SK-N-SH (cell line): ENCODE results near the gene PAMR1. TPM values are rescaled to one million over a fixed set of nuclear protein-coding genes. Genes with fewer than 3 reads are reported as not detected.

Source experiments
- CTCF ChIA-PET: fragments of 300-600, 350-600 bp; formaldehyde crosslinking; extraction: SDS; loops from one replicate; lab custom pipeline; 2021; lab: Yijun Ruan, JAX
- POLR2A ChIA-PET: fragments of 350-600 bp; sonication (Branson Sonifier 250); formaldehyde crosslinking; extraction: SDS; loops from one replicate; lab custom pipeline; 2020; ENCODE audit warnings: antibody characterized with exemption, inconsistent platforms; lab: Yijun Ruan, JAX
- DNase-seq: peaks from one replicate; pipeline ENCODE4 v3.0.0; 2012
- H2AFZ ChIP-seq: fragments of 200-600 bp; sonication (generic); 2 replicates; pipeline ENCODE4 v1.8.1; 2016; ENCODE audit warnings: antibody characterized with exemption, mild to moderate bottlenecking, low read depth
- H3F3A ChIP-seq: fragments of 200-600 bp; sonication (generic); replicated peaks from 2 replicates; pipeline ENCODE3; 2016; ENCODE audit warnings: antibody characterized with exemption, mild to moderate bottlenecking; ENCODE audit not compliant: insufficient read depth
- H3K27ac ChIP-seq, 2 experiments: fragments of 200-500 bp in 1 of 2; fragments of 200-600 bp in 1 of 2; sonication (Bioruptor generic) in 1 of 2; sonication (generic), shearing (Covaris generic) in 1 of 2; 2 replicates each; pipeline versions ENCODE4 v1.5.1 to v1.6.1; 2014 to 2016; ENCODE audit warnings: low read depth in 2 of 2, inconsistent platforms in 1 of 2, low read length in 1 of 2, mild to moderate bottlenecking in 1 of 2, mixed read lengths in 1 of 2
- H3K27me3 ChIP-seq: fragments of 200-600 bp; sonication (generic), shearing (Covaris generic); 2 replicates; pipeline ENCODE4 v1.6.1; 2016; ENCODE audit warnings: mixed run types; ENCODE audit not compliant: insufficient read depth
- H3K36me3 ChIP-seq, 2 experiments: fragments of 200-500 bp in 1 of 2; fragments of 200-600 bp in 1 of 2; sonication (Bioruptor generic) in 1 of 2; sonication (generic) in 1 of 2; replicated peaks in 1 of 2; 2 replicates each; pipeline versions ENCODE3 to v1.5.1; 2014 to 2016; ENCODE audit warnings: low read length in 1 of 2, mild to moderate bottlenecking in 1 of 2; ENCODE audit not compliant: insufficient read depth in 2 of 2, control insufficient read depth in 1 of 2
- H3K4me1 ChIP-seq, 2 experiments: fragments of 200-500 bp in 1 of 2; fragments of 200-600 bp in 1 of 2; sonication (Bioruptor generic) in 1 of 2; sonication (generic), shearing (Covaris generic) in 1 of 2; 2 replicates each; pipeline versions ENCODE4 v1.5.1 to v1.6.1; 2014 to 2016; ENCODE audit warnings: low read depth in 1 of 2, low read length in 1 of 2, mixed run types in 1 of 2; ENCODE audit not compliant: insufficient read depth in 2 of 2, control insufficient read depth in 1 of 2
- H3K4me2 ChIP-seq: fragments of 200-600 bp; sonication (generic), shearing (Covaris generic); 2 replicates; pipeline ENCODE4 v1.6.1; 2017; ENCODE audit warnings: mixed run types
- H3K4me3 ChIP-seq, 2 experiments: fragments of 200-500 bp in 1 of 2; fragments of 200-600 bp in 1 of 2; sonication (Bioruptor generic) in 1 of 2; sonication (generic), shearing (Covaris generic) in 1 of 2; 2 replicates each; pipeline versions ENCODE4 v1.5.1 to v1.8.1; 2014 to 2016; ENCODE audit warnings: low read depth in 2 of 2, inconsistent platforms in 1 of 2, low read length in 1 of 2, mild to moderate bottlenecking in 1 of 2, mixed read lengths in 1 of 2, moderate library complexity in 1 of 2
- H3K79me2 ChIP-seq: fragments of 200-600 bp; sonication (generic); 2 replicates; pipeline ENCODE4 v1.8.1; 2017; ENCODE audit warnings: mild to moderate bottlenecking; ENCODE audit not compliant: insufficient read depth
- H3K9ac ChIP-seq: fragments of 200-600 bp; sonication (generic); 2 replicates; pipeline ENCODE4 v1.6.1; 2017; ENCODE audit warnings: mixed run types
- H3K9me2 ChIP-seq: fragments of 200-600 bp; sonication (generic); 2 replicates; pipeline ENCODE4 v1.6.1; 2017; ENCODE audit warnings: mixed run types
- H3K9me3 ChIP-seq: fragments of 200-600 bp; sonication (generic); 2 replicates; pipeline ENCODE4 v1.6.1; 2017; ENCODE audit warnings: mixed run types, mild to moderate bottlenecking, moderate library complexity
- H4K20me1 ChIP-seq: fragments of 200-600 bp; sonication (generic); 2 replicates; pipeline ENCODE4 v1.6.1; 2017; ENCODE audit warnings: mild to moderate bottlenecking, mixed run types; ENCODE audit not compliant: insufficient read depth
- CHD2 ChIP-seq: fragments of 150-350 bp; IDR thresholded peaks from 2 replicates; pipeline ENCODE4 v1.6.1; 2018; ENCODE audit warnings: low read length; ENCODE audit not compliant: partially characterized antibody
- ELF1 ChIP-seq: IDR thresholded peaks from 2 replicates; pipeline ENCODE4 v1.4.0; 2012
- EP300 ChIP-seq, 2 experiments: IDR thresholded peaks; 2 replicates each; pipeline versions ENCODE4 v1.4.0 to v1.6.1; 2012; ENCODE audit warnings: borderline replicate concordance in 1 of 2, low read depth in 1 of 2, low read length in 1 of 2
- EZH2phosphoT487 ChIP-seq: fragments of 200-600 bp; sonication (generic); IDR thresholded peaks from 2 replicates; pipeline ENCODE4 v1.6.1; 2017; ENCODE audit warnings: low read depth, mixed run types, mild to moderate bottlenecking, antibody characterized with exemption, moderate library complexity, borderline replicate concordance
- FOSL2 ChIP-seq: IDR thresholded peaks from 2 replicates; pipeline ENCODE4 v1.4.0; 2012; ENCODE audit warnings: low read depth, mild to moderate bottlenecking, moderate library complexity, borderline replicate concordance
- FOXJ3 ChIP-seq: sonication (generic); formaldehyde crosslinking; IDR thresholded peaks from 2 replicates; pipeline ENCODE4 v1.5.1; 2020; ENCODE audit warnings: mild to moderate bottlenecking, missing genetic modification reagents
- FOXM1 ChIP-seq: IDR thresholded peaks from 2 replicates; pipeline ENCODE4 v1.4.0; 2012; ENCODE audit warnings: low read depth, mild to moderate bottlenecking
- GABPA ChIP-seq: IDR thresholded peaks from 2 replicates; pipeline ENCODE4 v1.4.0; 2012; ENCODE audit warnings: low read depth, mild to moderate bottlenecking
- GATA2 ChIP-seq: sonication (generic); formaldehyde crosslinking; IDR thresholded peaks from 2 replicates; pipeline ENCODE4 v1.5.0; 2020; ENCODE audit warnings: mild to moderate bottlenecking, missing genetic modification reagents
- JUND ChIP-seq: IDR thresholded peaks from 2 replicates; pipeline ENCODE4 v1.4.0; 2012
- MXI1 ChIP-seq: IDR thresholded peaks from 2 replicates; pipeline ENCODE4 v1.6.1; 2012; ENCODE audit warnings: mild to moderate bottlenecking, low read depth, low read length, improper control_type of control experiment
- NFIC ChIP-seq: IDR thresholded peaks from 2 replicates; pipeline ENCODE4 v1.4.0; 2012; ENCODE audit warnings: borderline replicate concordance
- NRF1 ChIP-seq: IDR thresholded peaks from 2 replicates; pipeline ENCODE4 v1.6.1; 2012; ENCODE audit warnings: low read depth, mild to moderate bottlenecking, low read length
- POLR2AphosphoS5 ChIP-seq: IDR thresholded peaks from 2 replicates; pipeline ENCODE4 v1.6.1; 2012; ENCODE audit warnings: low read depth, low read length
- RAD21 ChIP-seq: IDR thresholded peaks from 2 replicates; pipeline ENCODE4 v1.6.1; 2012; ENCODE audit warnings: mild to moderate bottlenecking, low read length
- RFX5 ChIP-seq: IDR thresholded peaks from 2 replicates; pipeline ENCODE4 v1.6.1; 2012; ENCODE audit warnings: mild to moderate bottlenecking, improper control_type of control experiment, low read length
- RXRA ChIP-seq: IDR thresholded peaks from 2 replicates; pipeline ENCODE4 v1.4.0; 2012; ENCODE audit warnings: low read depth, mild to moderate bottlenecking, borderline replicate concordance
- TAF1 ChIP-seq: IDR thresholded peaks from 2 replicates; pipeline ENCODE4 v1.6.1; 2012; ENCODE audit warnings: low read depth, mild to moderate bottlenecking, low read length, moderate library complexity, borderline replicate concordance
- TEAD4 ChIP-seq: IDR thresholded peaks from 2 replicates; pipeline ENCODE4 v1.4.0; 2012; ENCODE audit warnings: mild to moderate bottlenecking, borderline replicate concordance; ENCODE audit not compliant: insufficient read depth
- YY1 ChIP-seq: IDR thresholded peaks from 2 replicates; pipeline ENCODE4 v1.4.0; 2012; ENCODE audit warnings: low read depth, mild to moderate bottlenecking
- WGBS: methylation state at CpG from one replicate; pipeline ENCODE4 v1.1.6; 2017; ENCODE audit warnings: low lambda C conversion rate; 5-methylcytosine and 5-hydroxymethylcytosine counted together
- polyA plus RNA-seq, 3 experiments: library from polyadenylated mRNA; depleted of rRNA; stranded (reverse); fragments of >200 nt; gene quantifications; 2 replicates each; pipeline ENCODE4 v1.2.3, GENCODE V29; 2012
- TF ChIP-seq, protein P1 (sequence below): IDR thresholded peaks from 2 replicates; pipeline ENCODE4; 2012
- TF ChIP-seq, protein P2 (sequence below): IDR thresholded peaks from 2 replicates; pipeline ENCODE4 v1.4.0; 2012; ENCODE audit warnings: low read depth, borderline replicate concordance
- TF ChIP-seq, protein P3 (sequence below): fragments of 150-350 bp; IDR thresholded peaks from 2 replicates; pipeline ENCODE4 v1.6.1; 2017; ENCODE audit warnings: antibody characterized with exemption, low read length, low read depth, borderline replicate concordance
- TF ChIP-seq, protein P4 (sequence below): IDR thresholded peaks from 2 replicates; pipeline ENCODE4 v1.4.0; 2012; ENCODE audit warnings: low read depth, borderline replicate concordance
- TF ChIP-seq, protein P5 (sequence below): IDR thresholded peaks from 2 replicates; pipeline ENCODE4 v1.4.0; 2012; ENCODE audit warnings: low read depth

PAMR1 gene
- polyA plus RNA-seq, 1 of the 3 experiments (the other 2 are of a cell fraction), result 0.31 TPM

DNA sequence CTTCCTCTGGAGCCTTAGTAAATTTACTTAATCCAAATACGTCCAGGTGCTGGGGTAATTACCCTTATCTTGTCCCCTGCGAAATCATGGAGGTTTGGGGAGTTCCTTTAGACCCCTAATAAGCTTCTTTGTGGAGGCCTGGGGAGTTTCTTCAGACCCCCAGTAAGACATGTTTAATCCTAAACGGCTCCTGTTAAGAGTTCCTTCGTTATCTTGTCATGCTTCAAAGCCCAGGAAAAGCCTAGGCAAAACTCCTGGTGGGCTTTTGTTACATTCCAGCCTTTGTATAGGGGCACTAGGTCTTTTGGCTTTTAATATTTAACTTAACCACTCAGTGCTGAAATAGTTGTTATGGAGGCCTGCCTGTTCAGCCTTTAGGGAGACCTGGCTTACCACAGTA is 18.1 kb upstream of the PAMR1 start (continued):
- TF ChIP-seq, protein P1, sequence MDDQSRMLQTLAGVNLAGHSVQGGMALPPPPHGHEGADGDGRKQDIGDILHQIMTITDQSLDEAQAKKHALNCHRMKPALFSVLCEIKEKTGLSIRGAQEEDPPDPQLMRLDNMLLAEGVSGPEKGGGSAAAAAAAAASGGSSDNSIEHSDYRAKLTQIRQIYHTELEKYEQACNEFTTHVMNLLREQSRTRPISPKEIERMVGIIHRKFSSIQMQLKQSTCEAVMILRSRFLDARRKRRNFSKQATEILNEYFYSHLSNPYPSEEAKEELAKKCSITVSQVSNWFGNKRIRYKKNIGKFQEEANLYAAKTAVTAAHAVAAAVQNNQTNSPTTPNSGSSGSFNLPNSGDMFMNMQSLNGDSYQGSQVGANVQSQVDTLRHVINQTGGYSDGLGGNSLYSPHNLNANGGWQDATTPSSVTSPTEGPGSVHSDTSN, result no peak
- TF ChIP-seq RFX5, result no peak
- no peak for TF ChIP-seq EP300 (IDR thresholded peaks at IDR 0.05; ENCODE audit: borderline replicate concordance in 1 of 2, low read depth in 1 of 2, low read length in 1 of 2)

DNA sequence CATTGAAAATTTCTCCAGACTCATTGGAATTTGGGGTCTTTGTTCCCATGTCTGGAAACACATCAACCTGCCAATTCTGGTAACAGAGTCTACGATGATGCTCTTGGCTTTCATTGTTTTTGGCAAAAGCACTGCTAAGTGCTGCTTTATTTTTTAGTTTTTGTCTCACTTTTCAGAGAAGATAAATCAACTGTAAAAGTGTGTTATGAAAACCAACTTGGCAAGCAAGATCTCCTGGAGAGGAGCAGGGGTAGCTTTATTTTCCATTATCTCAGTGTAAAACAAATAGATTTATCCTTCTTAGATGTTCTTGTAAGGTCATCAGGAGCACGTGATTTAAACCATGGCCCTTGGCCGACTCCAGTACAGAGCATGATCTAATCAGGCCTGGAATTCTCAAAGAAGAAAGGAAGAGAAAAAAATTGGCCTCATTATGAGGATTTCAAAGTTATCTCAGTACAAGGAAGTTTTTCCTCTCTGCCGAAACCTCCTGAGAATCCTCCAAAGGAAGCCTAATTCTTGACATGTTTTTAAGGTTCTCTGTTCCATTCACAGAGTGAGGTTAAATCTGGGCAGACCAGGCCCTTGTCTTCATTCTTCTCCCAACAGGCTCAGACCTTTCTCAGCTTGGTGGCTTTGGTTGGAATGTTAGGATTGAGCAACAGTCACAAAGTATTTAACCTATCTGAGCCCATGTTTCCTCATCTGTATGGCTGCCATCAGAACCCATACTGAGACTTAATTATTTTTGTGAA is 16.4 kb upstream of the PAMR1 start:
- H3K9ac ChIP-seq, result peak overlapping the region; percentile 2; the same call in 1 of the 2 replicates
- no peak for DNase-seq
- no peaks in the 10 kb centered on the region for H3K9me2 ChIP-seq
- H3K4me3 ChIP-seq, result no peak overlapping the region
- H3F3A ChIP-seq, result peaks cover 19% of the 10 kb centered on the region
- peaks cover 7 to 31% of the 10 kb centered on the region in 2 experiments for H3K4me1 ChIP-seq
- peak overlapping the region; percentile 60 to 87 for H3K27ac ChIP-seq
- peak overlapping the region; percentile 39; the same call in 1 of the 2 replicates for H2AFZ ChIP-seq
- H4K20me1 ChIP-seq, result no peaks in the 10 kb centered on the region
- no peaks in the 10 kb centered on the region for H3K27me3 ChIP-seq
- H3K4me2 ChIP-seq, result peak overlapping the region; percentile 41; the same call in 1 of the 2 replicates
- H3K79me2 ChIP-seq, result no peaks in the 10 kb centered on the region
- no peaks in the 10 kb centered on the region for H3K9me3 ChIP-seq
- WGBS, result 26% methylated on average over 4 of the region's 4 CpGs
- POLR2A ChIA-PET, result no interaction called here
- CTCF ChIA-PET, result no interaction called here
- no peaks in the 10 kb centered on the region for H3K36me3 ChIP-seq
- TF ChIP-seq TAF1 (no peak), CHD2 (no peak), RAD21 (no peak), NRF1 (no peak), GATA2 (CRISPR knock-in tag) (no peak), RXRA (peak; percentile 91), EZH2phosphoT487 (no peak), YY1 (no peak), TEAD4 (peak; percentile 19; the same call in 1 of the 2 replicates), ELF1 (no peak), RFX5 (no peak), EP300 (IDR thresholded peaks at IDR 0.05; ENCODE audit: borderline replicate concordance in 1 of 2, low read depth in 1 of 2, low read length in 1 of 2) (peak in 1 of 2 experiments; percentile 66; a peak in 2 of 4 replicates), NFIC (peak; percentile 73), FOXM1 (no peak), FOXJ3 (CRISPR knock-in tag) (no peak), MXI1 (no peak), POLR2AphosphoS5 (no peak), FOSL2 (no peak), GABPA (no peak), JUND (peak; percentile 60; the same call in 1 of the 2 replicates)
- TF ChIP-seq, protein P2, sequence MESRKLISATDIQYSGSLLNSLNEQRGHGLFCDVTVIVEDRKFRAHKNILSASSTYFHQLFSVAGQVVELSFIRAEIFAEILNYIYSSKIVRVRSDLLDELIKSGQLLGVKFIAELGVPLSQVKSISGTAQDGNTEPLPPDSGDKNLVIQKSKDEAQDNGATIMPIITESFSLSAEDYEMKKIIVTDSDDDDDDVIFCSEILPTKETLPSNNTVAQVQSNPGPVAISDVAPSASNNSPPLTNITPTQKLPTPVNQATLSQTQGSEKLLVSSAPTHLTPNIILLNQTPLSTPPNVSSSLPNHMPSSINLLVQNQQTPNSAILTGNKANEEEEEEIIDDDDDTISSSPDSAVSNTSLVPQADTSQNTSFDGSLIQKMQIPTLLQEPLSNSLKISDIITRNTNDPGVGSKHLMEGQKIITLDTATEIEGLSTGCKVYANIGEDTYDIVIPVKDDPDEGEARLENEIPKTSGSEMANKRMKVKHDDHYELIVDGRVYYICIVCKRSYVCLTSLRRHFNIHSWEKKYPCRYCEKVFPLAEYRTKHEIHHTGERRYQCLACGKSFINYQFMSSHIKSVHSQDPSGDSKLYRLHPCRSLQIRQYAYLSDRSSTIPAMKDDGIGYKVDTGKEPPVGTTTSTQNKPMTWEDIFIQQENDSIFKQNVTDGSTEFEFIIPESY, result no peak
- TF ChIP-seq, protein P3, sequence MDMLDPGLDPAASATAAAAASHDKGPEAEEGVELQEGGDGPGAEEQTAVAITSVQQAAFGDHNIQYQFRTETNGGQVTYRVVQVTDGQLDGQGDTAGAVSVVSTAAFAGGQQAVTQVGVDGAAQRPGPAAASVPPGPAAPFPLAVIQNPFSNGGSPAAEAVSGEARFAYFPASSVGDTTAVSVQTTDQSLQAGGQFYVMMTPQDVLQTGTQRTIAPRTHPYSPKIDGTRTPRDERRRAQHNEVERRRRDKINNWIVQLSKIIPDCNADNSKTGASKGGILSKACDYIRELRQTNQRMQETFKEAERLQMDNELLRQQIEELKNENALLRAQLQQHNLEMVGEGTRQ, result no peak; the same call in 1 of the 2 replicates
- TF ChIP-seq, protein P4, sequence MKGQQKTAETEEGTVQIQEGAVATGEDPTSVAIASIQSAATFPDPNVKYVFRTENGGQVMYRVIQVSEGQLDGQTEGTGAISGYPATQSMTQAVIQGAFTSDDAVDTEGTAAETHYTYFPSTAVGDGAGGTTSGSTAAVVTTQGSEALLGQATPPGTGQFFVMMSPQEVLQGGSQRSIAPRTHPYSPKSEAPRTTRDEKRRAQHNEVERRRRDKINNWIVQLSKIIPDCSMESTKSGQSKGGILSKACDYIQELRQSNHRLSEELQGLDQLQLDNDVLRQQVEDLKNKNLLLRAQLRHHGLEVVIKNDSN, result peak; percentile 78
- TF ChIP-seq, protein P1, result peak; percentile 61
- TF ChIP-seq, protein P5, sequence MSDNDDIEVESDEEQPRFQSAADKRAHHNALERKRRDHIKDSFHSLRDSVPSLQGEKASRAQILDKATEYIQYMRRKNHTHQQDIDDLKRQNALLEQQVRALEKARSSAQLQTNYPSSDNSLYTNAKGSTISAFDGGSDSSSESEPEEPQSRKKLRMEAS, result peak; percentile 82
